Dermis microvascular lymphatic vessel endothelial cell (primary cell): Measurements from ENCODE around the gene SPDYE4. TPM values are rescaled to one million over a fixed set of nuclear protein-coding genes. Genes with fewer than 3 reads are reported as not detected.

ENCODE experiments used
- DNase-seq, 2 donors: peaks; one replicate each; pipeline versions ENCODE4 v3.0.0 to v3.0.0-alpha.2; 2010; ENCODE audit warnings: low read depth in 2 of 2
- total RNA-seq: library from RNA; depleted of rRNA; stranded (reverse); fragments of >200 nt; gene quantifications from 2 replicates; pipeline ENCODE4 v1.2.1, GENCODE V29; 2014

The SPDYE4 gene
- total RNA-seq, 1 donor from 2014 or later, result not detected

- DNase-seq, result no peak
These were observed 17.0 kb downstream of the SPDYE4 start for GRCh38 chr17:8741366-8741765.

- DNase-seq, result no peak
These were observed 17.9 kb downstream of the SPDYE4 start for GRCh38 chr17:8740486-8740885.

GRCh38 chr17:8739097-8739496 lies 19.2 kb downstream of the SPDYE4 start:
- DNase-seq, result no peak

GRCh38 chr17:8736796-8737195 lies 21.6 kb downstream of the SPDYE4 start:
- DNase-seq, result no peak

- DNase-seq, result no peak
These were observed 22.0 kb downstream of the SPDYE4 start for GRCh38 chr17:8736362-8736761.

GRCh38 chr17:8735336-8735939 lies 22.9 kb downstream of the SPDYE4 start:
- DNase-seq, result no peak

GRCh38 chr17:8734876-8735275 lies 23.5 kb downstream of the SPDYE4 start:
- no peak for DNase-seq

GRCh38 chr17:8732406-8733085 lies 25.8 kb downstream of the SPDYE4 start:
- no peak for DNase-seq

GRCh38 chr17:8729860-8730259 lies 28.5 kb downstream of the SPDYE4 start:
- DNase-seq, result no peak

GRCh38 chr17:8729421-8729820 lies 28.9 kb downstream of the SPDYE4 start:
- no peak for DNase-seq

- DNase-seq, result no peak
These were observed 29.4 kb downstream of the SPDYE4 start for GRCh38 chr17:8728971-8729370.

GRCh38 chr17:8728251-8728938 lies 30.0 kb downstream of the SPDYE4 start:
- peak in 1 of 2 donors; percentile 23 for DNase-seq

- no peak for DNase-seq
These were observed 31.3 kb downstream of the SPDYE4 start for GRCh38 chr17:8726941-8727555.

- no peak for DNase-seq
These were observed 32.2 kb downstream of the SPDYE4 start for GRCh38 chr17:8725881-8726876.

GRCh38 chr17:8724451-8724850 lies 33.9 kb downstream of the SPDYE4 start:
- DNase-seq, result no peak

- DNase-seq, result no peak
These were observed 37.8 kb downstream of the SPDYE4 start for GRCh38 chr17:8720596-8720995.

GRCh38 chr17:8719291-8720246 lies 38.8 kb downstream of the SPDYE4 start:
- no peak for DNase-seq

- DNase-seq, result no peak
These were observed 40.3 kb downstream of the SPDYE4 start for GRCh38 chr17:8718001-8718563.

- no peak for DNase-seq
These were observed 44.5 kb downstream of the SPDYE4 start for GRCh38 chr17:8713878-8714277.

- DNase-seq, result no peak
These were observed 45.0 kb downstream of the SPDYE4 start for GRCh38 chr17:8713315-8713714.
